Stomach (tissue), 4 donors: Measurements from ENCODE around the gene THSD4.

ENCODE experiments used
- POLR2AphosphoS5 ChIP-seq, 3 donors: sonication (generic); formaldehyde crosslinking; IDR thresholded peaks; one replicate each; pipeline ENCODE4 v1.6.1; 2016; ENCODE audit warnings: antibody characterized with exemption in 3 of 3
- TF ChIP-seq, protein P1 (sequence below), 7 experiments: fragments of 450-650 bp in 4 of 7; fragments of 200-600 bp in 3 of 7; sonication (generic) in 3 of 7; IDR thresholded peaks; one replicate each; pipeline ENCODE4 v1.5.1; 2016 to 2019; ENCODE audit warnings: antibody characterized with exemption in 7 of 7, control low read depth in 2 of 7, mild to moderate bottlenecking in 1 of 7

DNA sequence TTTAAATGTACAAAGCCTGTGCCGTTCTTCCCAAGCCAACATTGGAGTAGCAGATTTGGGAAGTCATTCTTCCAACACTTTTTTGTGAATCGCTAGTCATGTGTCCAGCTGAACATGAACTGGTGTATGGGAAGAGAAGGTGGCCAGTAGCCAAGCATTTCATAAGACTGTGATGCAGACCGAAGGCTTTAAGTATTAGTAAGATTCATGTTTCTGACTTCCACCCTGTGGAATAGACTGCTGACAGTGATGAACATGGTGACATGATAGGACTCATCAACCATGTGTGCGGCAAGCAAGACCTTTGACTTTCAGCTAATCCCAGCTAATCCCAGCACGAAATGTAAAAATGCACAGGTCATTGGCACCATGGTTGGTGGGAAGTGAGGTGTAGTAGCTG, 48.3 kb upstream of the THSD4 start:
- TF ChIP-seq POLR2AphosphoS5 (IDR thresholded peaks at IDR 0.05): no peak
- TF ChIP-seq, protein P1, sequence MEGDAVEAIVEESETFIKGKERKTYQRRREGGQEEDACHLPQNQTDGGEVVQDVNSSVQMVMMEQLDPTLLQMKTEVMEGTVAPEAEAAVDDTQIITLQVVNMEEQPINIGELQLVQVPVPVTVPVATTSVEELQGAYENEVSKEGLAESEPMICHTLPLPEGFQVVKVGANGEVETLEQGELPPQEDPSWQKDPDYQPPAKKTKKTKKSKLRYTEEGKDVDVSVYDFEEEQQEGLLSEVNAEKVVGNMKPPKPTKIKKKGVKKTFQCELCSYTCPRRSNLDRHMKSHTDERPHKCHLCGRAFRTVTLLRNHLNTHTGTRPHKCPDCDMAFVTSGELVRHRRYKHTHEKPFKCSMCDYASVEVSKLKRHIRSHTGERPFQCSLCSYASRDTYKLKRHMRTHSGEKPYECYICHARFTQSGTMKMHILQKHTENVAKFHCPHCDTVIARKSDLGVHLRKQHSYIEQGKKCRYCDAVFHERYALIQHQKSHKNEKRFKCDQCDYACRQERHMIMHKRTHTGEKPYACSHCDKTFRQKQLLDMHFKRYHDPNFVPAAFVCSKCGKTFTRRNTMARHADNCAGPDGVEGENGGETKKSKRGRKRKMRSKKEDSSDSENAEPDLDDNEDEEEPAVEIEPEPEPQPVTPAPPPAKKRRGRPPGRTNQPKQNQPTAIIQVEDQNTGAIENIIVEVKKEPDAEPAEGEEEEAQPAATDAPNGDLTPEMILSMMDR (IDR thresholded peaks at IDR 0.05): no peak
